GM13976 (cell line): ENCODE data around the gene MGMT.

Experiments
- DNase-seq: peaks from one replicate; pipeline ENCODE4 v3.0.0; 2012; ENCODE audit warnings: low spot score
- in situ Hi-C: fragments of 300-500 bp; cut with MboI; formaldehyde crosslinking; loops from one replicate; pipeline ENCODE4 v1.12.0; 2022; ENCODE audit warnings: low sequenced_read_pairs, mixed read lengths, inconsistent platforms; ENCODE audit not compliant: unreplicated experiment
- TF ChIP-seq, protein P1 (sequence below): IDR thresholded peaks from 2 replicates; pipeline ENCODE4 v1.5.1; 2012; ENCODE audit warnings: borderline replicate concordance, mild to moderate bottlenecking; ENCODE audit not compliant: insufficient read depth; ENCODE audit errors: extremely low read depth, missing control alignments, control extremely low read depth

The MGMT gene

DNA sequence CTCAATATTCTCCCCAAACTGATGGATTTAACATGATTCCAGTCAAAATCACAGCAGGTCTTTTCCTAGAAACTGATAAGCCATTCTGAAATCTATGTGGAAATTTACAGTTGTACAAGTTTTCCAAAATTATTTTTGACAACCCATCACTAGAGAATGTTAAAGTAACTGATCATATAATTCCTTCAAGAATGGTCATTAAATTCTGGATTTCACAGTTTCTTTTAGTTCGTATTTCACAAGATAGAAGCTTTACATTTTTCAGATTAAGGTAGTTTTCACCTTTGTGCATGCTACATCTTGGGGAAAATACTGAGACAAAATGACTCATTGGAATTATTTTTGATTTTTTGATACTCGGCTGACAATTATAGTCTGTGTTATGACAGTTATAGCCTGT, 174.3 kb downstream of the MGMT start:
- no peak for DNase-seq
- TF ChIP-seq, protein P1, sequence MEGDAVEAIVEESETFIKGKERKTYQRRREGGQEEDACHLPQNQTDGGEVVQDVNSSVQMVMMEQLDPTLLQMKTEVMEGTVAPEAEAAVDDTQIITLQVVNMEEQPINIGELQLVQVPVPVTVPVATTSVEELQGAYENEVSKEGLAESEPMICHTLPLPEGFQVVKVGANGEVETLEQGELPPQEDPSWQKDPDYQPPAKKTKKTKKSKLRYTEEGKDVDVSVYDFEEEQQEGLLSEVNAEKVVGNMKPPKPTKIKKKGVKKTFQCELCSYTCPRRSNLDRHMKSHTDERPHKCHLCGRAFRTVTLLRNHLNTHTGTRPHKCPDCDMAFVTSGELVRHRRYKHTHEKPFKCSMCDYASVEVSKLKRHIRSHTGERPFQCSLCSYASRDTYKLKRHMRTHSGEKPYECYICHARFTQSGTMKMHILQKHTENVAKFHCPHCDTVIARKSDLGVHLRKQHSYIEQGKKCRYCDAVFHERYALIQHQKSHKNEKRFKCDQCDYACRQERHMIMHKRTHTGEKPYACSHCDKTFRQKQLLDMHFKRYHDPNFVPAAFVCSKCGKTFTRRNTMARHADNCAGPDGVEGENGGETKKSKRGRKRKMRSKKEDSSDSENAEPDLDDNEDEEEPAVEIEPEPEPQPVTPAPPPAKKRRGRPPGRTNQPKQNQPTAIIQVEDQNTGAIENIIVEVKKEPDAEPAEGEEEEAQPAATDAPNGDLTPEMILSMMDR: no peak
- in situ Hi-C loops: no loop called here

DNA sequence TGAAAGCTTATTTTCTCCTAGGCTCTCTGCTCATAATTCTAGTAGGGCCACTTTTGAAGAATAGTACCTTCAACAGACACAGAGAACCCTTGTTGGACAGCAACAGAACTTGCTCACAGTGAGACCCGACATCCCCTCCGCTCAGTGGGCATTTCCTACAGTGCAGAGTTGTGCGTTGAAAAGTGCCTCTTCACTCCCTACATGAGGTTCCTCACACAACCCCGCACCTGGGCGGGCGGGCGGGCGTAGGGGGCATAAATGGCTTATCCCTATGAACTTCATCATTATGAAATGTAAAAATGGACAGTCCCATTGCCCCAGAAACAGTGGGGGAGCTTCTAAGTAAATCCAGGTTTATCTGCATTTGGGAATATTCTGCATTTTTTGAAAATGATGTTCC, 174.9 kb downstream of the MGMT start:
- TF ChIP-seq, protein P1: no peak
- DNase-seq: no peak
- in situ Hi-C loops: no loop called here

DNA sequence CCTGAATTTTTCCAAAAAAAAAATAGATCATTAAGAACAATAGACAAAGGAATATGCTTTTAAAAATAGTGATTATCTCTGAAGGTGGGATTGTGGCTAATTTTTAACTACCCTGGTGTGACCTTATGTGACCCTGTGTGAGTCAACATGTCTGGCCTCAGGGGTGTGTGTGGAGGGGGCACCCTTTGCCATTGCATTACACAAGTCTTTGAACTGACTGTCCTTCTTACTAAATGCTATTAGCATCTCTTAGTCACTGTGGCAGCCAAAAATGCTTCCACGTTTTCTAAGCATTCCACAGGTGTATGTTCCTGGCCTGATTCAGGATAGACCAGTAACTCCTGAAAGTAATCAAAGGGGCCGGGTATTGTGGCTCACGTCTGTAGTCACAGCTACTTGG, 175.4 kb downstream of the MGMT start:
- TF ChIP-seq, protein P1: no peak
- DNase-seq: no peak

DNA sequence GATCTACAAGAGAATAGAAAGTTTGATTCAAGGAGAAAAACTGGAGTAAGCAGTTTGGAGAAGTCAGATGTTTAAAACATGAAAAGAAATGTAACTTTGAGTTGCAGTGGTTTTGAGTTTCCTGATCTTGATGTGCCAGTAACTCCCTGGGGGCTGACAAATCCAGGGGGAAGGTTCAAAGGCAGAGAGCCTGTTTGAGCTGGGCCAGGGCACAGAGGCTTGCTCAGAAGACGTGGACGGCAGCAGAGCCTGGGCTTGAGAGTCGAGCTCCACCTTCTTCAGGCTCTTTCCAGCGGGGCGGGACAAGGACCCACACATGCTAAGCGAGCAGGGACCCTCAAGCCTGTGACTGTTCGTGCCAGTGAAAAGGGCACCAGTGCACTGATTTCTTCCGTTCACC, 176.2 kb downstream of the MGMT start:
- no peak for DNase-seq

More for the DNA sequence above, 175.4 kb downstream of the MGMT start:
- in situ Hi-C loops: no loop called here

DNA sequence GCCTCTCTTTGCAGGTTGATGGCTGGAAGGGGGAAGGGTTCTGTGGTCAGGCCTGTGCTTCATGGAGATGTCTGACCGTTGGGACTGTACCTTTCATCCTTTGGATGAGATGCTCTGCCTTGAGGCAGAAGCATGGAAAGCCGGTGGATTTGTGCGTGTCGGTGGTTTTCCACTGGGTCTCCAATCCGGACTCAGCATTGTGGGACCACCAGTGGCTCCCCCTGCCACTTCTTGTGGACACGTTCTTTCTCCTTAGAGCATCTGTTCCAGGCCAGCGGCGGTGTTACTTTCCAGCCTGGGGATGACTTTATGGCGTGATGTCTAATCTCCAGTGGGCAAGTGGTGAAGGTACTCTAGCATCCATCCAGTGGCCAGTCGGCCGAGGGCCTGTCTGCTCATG, 178.4 kb downstream of the MGMT start:
- TF ChIP-seq, protein P1: no peak
- no peak for DNase-seq
- in situ Hi-C loops: no loop called here

More for the DNA sequence above, 176.2 kb downstream of the MGMT start:
- TF ChIP-seq, protein P1: no peak
- in situ Hi-C loops: no loop called here

DNA sequence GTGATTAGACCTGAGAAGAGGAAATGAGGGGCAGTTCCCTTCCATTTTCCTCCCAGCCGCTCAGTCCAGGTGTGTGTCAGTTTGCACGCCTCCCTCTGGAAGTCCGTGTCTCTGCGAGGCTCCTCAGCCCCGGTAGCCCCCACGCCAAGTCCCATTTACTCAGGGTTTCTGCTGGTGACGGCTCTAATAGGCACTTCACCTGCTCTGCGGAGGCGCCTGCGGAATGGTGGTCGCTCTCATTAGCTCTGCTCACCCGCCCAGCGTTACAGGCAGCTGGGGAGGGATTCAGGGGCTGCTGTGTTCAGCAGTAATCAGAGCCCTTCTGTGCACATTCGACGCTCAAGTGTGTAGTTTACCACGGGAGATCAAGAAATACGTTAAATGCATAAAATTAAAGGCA, 179.9 kb downstream of the MGMT start:
- DNase-seq: no peak
- in situ Hi-C loops: no loop called here
- TF ChIP-seq, protein P1: no peak

DNA sequence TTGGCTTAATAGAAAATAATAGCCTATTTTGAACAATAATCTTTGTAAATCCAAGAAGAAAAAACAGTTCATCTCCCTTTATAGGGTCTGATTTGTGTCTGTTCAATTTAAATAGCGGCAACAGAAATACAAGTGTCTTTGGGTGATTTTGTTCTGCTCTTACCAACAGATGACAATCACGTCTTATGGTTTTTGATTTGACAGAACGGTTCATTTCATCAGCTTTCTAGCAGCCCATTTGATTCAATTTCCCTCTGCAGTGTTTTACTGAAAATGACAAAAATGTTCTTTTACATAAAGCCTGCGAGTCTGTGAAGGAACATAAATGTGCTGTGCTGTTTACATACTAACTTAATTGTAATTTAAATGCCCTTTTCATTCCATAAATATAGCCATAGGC, 180.5 kb downstream of the MGMT start:
- TF ChIP-seq, protein P1: no peak
- in situ Hi-C loops: no loop called here
- DNase-seq: no peak
